OCI-M2 (cell line): ENCODE measurements around the gene PLD4.

ENCODE experiments used
- DNase-seq: peaks from one replicate; lab custom pipeline; 2025; ENCODE audit not compliant: unreplicated experiment; lab: John Stamatoyannopoulos, UW

The PLD4 gene

GRCh38 chr14:104927432-104927816 lies 2.7 kb downstream of the PLD4 start:
- DNase-seq = no peak

- no peak for DNase-seq
Observed at GRCh38 chr14:104927901-104928300, 3.2 kb downstream of the PLD4 start.

- DNase-seq = no peak
Observed at GRCh38 chr14:104928391-104929133, 3.9 kb downstream of the PLD4 start.

GRCh38 chr14:104929268-104930230 lies 4.9 kb downstream of the PLD4 start:
- DNase-seq = no peak

- DNase-seq = no peak
Observed at GRCh38 chr14:104930526-104931303, 6.0 kb downstream of the PLD4 start.

GRCh38 chr14:104931304-104931770 lies 6.7 kb downstream of the PLD4 start:
- no peak for DNase-seq

GRCh38 chr14:104931771-104932675 lies 7.3 kb downstream of the PLD4 start:
- DNase-seq = no peak

- no peak for DNase-seq
Observed at GRCh38 chr14:104932676-104933631, 8.3 kb downstream of the PLD4 start.

- no peak for DNase-seq
Observed at GRCh38 chr14:104933746-104934733, 9.4 kb downstream of the PLD4 start.

GRCh38 chr14:104935026-104935650 lies 10.5 kb downstream of the PLD4 start:
- no peak for DNase-seq

GRCh38 chr14:104935955-104936354 lies 11.3 kb downstream of the PLD4 start:
- DNase-seq = no peak

GRCh38 chr14:104936361-104937155 lies 11.9 kb downstream of the PLD4 start:
- no peak for DNase-seq

GRCh38 chr14:104937161-104937560 lies 12.5 kb downstream of the PLD4 start:
- DNase-seq = no peak

GRCh38 chr14:104937694-104938365 lies 13.2 kb downstream of the PLD4 start:
- no peak for DNase-seq

- no peak for DNase-seq
Observed at GRCh38 chr14:104938436-104938835, 13.8 kb downstream of the PLD4 start.

- no peak for DNase-seq
Observed at GRCh38 chr14:104938960-104939359, 14.3 kb downstream of the PLD4 start.
